Esophagus squamous epithelium (tissue), 4 donors: Measurements from ENCODE around the gene MICU2.

Source experiments
- CTCF ChIP-seq, 6 experiments: fragments of 450-650 bp in 4 of 6; fragments of 200-600 bp in 2 of 6; sonication (generic) in 2 of 6; IDR thresholded peaks; one replicate each; pipeline ENCODE4 v1.5.1; 2016 to 2019; ENCODE audit warnings: antibody characterized with exemption in 6 of 6, mild to moderate bottlenecking in 4 of 6, moderate library complexity in 4 of 6
- POLR2A ChIP-seq, 4 donors: fragments of 450-650 bp; IDR thresholded peaks; one replicate each; pipeline ENCODE4 v1.6.1; 2017; ENCODE audit warnings: antibody characterized with exemption in 4 of 4, mild to moderate bottlenecking in 4 of 4, moderate library complexity in 3 of 4

- TF ChIP-seq CTCF (IDR thresholded peaks at IDR 0.05) (no peak), POLR2A (IDR thresholded peaks at IDR 0.05) (no peak)
Observed at GRCh38 chr13:21580736-21581135, 23.2 kb downstream of the MICU2 start.
